ENCODE results near the gene SNX24. TPM values are rescaled to one million over a fixed set of nuclear protein-coding genes. Genes with fewer than 3 reads are reported as not detected.

Gene SNX24
- total RNA-seq, 6 experiments from 2014 or later: 6.2 to 23.7 (median 12.5) TPM

GRCh38 chr5:122902263-122902662, 56.9 kb downstream of the SNX24 start:
- no CpG with 5 or more reads among the region's 1 CpG for WGBS (ENCODE audit: insufficient coverage, low coverage, low lambda C conversion rate, missing lambda C conversion rate)
- DNase-seq (no peak), ATAC-seq (no peak)
- no peaks in the 10 kb centered on the region for H3K27me3 ChIP-seq
- H3K4me1 ChIP-seq: no peaks in the 10 kb centered on the region
- intact Hi-C loops (cut with DNase I): loop anchor here in 1 of 2 donors (10.0 kb wide), 1 partner anchor 103 kb away; no protein-coding TSS in a partner anchor
- no peak for TF ChIP-seq CTCF (IDR thresholded peaks at IDR 0.05)
- no peak for TF ChIP-seq POLR2A (IDR thresholded peaks at IDR 0.05)
- no peaks in the 10 kb centered on the region for H3K9me3 ChIP-seq
- H3K36me3 ChIP-seq: no peaks in the 10 kb centered on the region
- H3K27ac ChIP-seq: no peak overlapping the region
- no peak overlapping the region for H3K4me3 ChIP-seq

- H3K36me3 ChIP-seq: no peaks in the 10 kb centered on the region
- no peak for ATAC-seq
- H3K4me1 ChIP-seq: no peaks in the 10 kb centered on the region
- intact Hi-C loops (cut with DNase I): loop anchor here in 1 of 2 donors (10.0 kb wide), 1 partner anchor 98 kb away; no protein-coding TSS in a partner anchor
- no peak for TF ChIP-seq POLR2A (IDR thresholded peaks at IDR 0.05)
- TF ChIP-seq CTCF (IDR thresholded peaks at IDR 0.05): no peak
- no peaks in the 10 kb centered on the region for H3K27me3 ChIP-seq
- H3K27ac ChIP-seq: no peak overlapping the region
- H3K9me3 ChIP-seq: no peaks in the 10 kb centered on the region
- DNase-seq: no peak
- no peak overlapping the region for H3K4me3 ChIP-seq
- 67% methylated on average over 2 of the region's 4 CpGs for WGBS (ENCODE audit: insufficient coverage, low coverage, low lambda C conversion rate, missing lambda C conversion rate)
Measured at GRCh38 chr5:122906768-122907167, 61.4 kb downstream of the SNX24 start.

GRCh38 chr5:122907276-122907675, 61.9 kb downstream of the SNX24 start:
- WGBS (ENCODE audit: insufficient coverage, low coverage, low lambda C conversion rate, missing lambda C conversion rate): 82% methylated on average over 3 of the region's 3 CpGs
- DNase-seq (no peak), ATAC-seq (no peak)
- intact Hi-C loops (cut with DNase I): loop anchor here in 1 of 2 donors (10.0 kb wide), 1 partner anchor 98 kb away; no protein-coding TSS in a partner anchor
- Histone ChIP-seq H3K27me3 (no peaks in the 10 kb centered on the region), H3K36me3 (no peaks in the 10 kb centered on the region), H3K27ac (no peak overlapping the region), H3K9me3 (no peaks in the 10 kb centered on the region), H3K4me1 (no peaks in the 10 kb centered on the region), H3K4me3 (no peak overlapping the region)
- TF ChIP-seq POLR2A (IDR thresholded peaks at IDR 0.05) (no peak), CTCF (IDR thresholded peaks at IDR 0.05) (no peak)

GRCh38 chr5:122908108-122908507, 62.7 kb downstream of the SNX24 start:
- Histone ChIP-seq H3K36me3 (no peaks in the 10 kb centered on the region), H3K9me3 (no peaks in the 10 kb centered on the region), H3K4me3 (no peak overlapping the region), H3K27ac (no peak overlapping the region), H3K4me1 (no peaks in the 10 kb centered on the region), H3K27me3 (no peaks in the 10 kb centered on the region)
- ATAC-seq (no peak), DNase-seq (no peak)
- TF ChIP-seq CTCF (IDR thresholded peaks at IDR 0.05) (no peak), POLR2A (IDR thresholded peaks at IDR 0.05) (no peak)
- 88% methylated on average over 6 of the region's 6 CpGs for WGBS (ENCODE audit: insufficient coverage, low coverage, low lambda C conversion rate, missing lambda C conversion rate)
- intact Hi-C loops (cut with DNase I): loop anchor here in 1 of 2 donors (10.0 kb wide), 1 partner anchor 97 kb away; no protein-coding TSS in a partner anchor

Data from right lobe of liver (tissue), 6 donors.